ENCODE data around the gene RRP1B.
"Not testable (repeated sequence)": the region's sequence is repeated elsewhere in the genome, so short reads cannot be mapped to it uniquely, and the experiment has no call there.

Gene RRP1B

DNA sequence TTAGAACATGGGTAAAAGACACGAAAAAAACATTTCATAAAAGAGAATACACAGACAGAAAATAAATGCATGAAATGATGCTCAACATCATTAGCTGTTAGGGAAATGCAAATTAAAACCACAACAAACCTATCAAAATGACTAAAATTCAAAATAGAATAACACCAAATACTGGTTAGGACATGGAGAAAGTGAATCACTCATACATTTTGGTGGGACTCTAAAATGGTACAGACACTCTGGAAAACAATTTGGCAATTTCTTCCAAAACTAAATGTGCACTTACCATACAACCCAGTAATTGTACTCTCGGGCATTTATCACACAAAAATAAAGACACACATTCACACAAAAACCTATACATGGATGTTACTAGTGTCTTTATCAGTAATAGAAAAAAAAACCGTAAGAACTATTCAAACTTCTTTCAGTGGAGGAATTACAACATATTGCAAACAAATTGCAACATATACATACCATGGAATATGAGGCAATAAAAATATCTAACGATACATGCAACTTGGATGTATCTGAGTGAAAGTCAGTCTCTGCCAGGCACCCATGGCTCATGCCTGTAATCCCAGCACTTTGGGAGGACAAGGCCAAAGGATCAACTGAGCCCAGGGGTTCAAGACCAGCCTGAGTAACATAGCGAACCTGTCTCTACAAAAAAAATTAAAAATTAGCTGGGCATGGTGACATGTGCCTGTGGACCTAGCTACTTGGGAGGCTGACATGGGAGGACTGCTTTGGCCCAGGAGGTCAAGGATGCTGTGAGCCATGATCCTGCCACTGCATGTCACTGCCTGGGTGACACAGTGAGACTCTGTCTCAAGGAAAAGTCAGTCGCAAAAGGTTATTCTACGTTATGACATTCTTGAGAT lies 19.6 kb upstream of the RRP1B start:
- DNase-seq (ENCODE audit: low spot score): no peak

DNA sequence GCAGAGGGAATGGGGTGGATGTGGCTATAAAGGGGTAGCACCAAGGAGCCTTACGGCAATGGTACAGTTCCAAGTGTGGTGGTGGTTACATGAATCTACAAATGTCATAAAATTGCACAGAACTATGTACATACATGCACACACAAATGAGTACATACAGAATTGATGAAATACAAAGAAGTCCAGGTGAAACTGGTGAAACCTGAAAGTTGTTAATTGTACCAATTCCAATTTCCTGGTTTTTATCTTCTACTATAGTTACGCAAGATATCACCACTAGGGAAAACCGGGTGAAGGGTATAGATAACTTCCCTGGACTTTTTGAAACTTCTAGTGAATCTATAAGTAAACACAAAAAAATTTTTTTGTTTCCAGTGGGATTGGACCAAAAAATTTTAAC lies 19.0 kb upstream of the RRP1B start:
- DNase-seq (ENCODE audit: low spot score): no peak

DNA sequence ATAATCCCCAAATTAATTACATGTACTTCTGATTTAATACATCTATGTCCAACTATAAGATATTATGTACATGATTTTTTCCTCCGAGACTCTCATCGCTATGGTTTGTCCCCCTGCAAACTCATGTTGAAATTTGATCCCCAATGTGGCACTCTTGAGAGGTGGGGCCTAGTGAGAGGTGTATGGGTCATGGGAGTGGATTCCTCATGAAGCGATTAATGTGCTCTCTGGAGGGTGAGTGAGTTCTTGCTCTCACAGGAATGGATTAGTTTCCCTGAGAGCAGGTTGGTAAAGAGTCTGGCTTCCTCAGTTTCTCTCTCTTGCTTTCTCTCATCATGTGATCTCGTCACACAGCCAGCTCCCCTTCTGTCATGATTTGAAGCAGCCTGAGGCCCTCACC lies 16.2 kb upstream of the RRP1B start:
- DNase-seq (ENCODE audit: low spot score): no peak

- DNase-seq (ENCODE audit: low spot score): no peak
These were observed 15.3 kb upstream of the RRP1B start for GRCh38 chr21:43644071-43644470.

DNA sequence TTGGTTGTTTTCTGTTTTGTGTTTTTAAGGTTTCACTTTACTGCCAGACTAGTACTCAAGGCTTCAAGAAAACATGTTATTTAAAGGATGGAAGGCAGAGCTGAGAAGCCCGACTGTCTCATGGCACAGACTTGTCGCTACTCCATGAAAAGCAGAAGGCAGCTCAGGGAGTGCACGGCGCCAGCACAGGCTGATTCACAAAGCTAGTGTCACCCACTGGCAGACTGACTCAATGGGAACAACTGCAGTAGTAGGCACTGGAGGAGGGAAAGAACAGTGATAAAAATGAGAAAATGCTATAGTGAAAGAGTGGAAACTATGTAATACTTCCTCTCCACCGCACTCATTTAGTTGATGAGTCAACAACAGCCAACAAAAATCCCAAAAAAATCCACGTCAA lies 14.8 kb upstream of the RRP1B start:
- no peak for DNase-seq (ENCODE audit: low spot score)

- DNase-seq (ENCODE audit: low spot score): peak; percentile 18
These were observed 14.0 kb upstream of the RRP1B start for GRCh38 chr21:43645136-43645891.

DNA sequence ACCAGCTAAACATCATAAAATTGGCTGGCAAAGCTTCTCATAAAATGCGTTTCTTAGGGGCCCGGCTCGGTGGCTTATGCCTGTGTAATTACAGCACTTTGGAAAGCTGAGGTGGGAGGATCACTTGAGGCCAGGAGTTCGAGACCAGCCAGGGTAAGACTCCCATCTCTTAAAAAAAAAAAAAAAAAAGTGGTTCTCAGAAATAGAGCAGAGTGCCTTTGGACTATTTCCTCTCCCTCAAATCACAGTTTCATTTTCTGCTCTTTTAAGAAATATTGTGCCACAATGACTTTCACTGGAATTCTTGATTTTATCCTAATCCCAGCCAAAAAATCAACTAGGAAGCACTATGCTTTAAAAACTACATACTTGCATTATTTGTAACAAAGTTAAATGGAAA lies 13.4 kb upstream of the RRP1B start:
- no peak for DNase-seq (ENCODE audit: low spot score)

DNA sequence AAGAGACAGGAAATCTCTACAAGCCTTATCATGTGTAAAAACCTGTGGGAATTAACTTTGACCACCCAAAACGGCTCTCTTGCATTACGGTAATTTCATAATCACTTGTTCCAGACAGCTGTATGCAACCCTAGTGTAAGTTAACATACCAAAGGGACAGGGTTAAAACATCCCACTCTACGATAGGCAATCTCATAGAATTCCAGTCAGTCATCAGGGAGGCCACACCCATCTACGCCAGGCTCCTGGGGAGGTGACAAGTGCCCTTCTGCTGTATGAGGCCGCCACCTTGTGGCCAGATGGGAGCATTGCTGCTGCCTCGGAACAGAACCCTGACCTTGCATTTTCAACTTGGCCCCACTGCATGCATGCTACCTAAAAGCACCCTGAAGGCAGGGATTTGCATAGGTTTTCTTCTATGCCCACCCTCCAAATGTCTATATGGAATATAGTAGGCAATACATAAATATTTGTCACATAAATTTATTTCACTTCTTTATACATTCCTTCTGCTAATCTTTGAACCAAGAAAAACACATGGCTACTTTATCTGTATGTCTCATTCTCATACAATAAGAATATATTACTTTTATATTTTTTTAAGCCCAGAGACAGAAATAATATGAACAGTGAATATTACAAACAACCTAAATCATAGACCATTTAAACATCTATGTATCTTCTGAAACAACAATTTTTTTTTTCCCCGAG lies 12.7 kb upstream of the RRP1B start:
- peak; percentile 89 for DNase-seq (ENCODE audit: low spot score)

DNA sequence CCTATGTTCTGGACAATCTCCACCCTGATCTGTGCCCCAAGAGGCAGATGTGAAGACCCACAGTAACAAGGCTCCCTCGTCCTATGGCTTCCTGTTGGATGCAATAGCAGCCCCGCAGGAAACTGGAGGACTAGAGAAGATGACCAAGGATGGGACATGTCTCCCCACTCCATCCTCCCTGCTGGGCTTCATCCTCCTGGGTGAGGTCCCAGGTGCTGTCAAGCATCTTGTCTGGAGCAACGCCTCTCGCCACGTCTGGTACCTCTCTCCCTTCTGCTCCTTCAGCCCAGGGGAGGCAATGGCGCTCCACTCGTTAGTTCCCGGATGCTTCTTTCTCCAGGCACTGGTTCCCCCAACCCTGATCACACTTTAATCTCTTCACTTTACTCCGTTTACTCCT lies 11.2 kb upstream of the RRP1B start:
- DNase-seq (ENCODE audit: low spot score): no peak

DNA sequence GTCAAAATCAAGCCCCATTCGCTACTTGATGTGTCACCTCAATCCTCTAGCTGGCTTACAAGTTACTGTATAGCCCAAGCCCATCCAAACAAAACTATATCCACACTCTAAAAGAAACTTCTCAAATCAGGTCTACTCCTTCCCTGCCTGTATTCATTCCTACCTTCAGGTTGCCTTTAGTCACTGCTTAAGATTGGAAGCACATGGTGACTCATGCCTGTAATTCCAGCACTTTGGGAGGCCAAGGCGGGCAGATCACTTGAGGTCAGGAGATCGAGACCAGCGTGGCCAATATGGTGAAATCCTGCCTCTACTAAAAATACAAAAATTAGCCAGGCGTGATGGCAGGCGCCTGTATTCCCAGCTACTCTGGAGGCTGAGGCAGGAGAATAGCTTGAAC lies 7.4 kb upstream of the RRP1B start:
- not testable (repeated sequence) for DNase-seq (ENCODE audit: low spot score)

- DNase-seq (ENCODE audit: low spot score): no peak
These were observed 6.7 kb upstream of the RRP1B start for GRCh38 chr21:43652616-43653015.

DNA sequence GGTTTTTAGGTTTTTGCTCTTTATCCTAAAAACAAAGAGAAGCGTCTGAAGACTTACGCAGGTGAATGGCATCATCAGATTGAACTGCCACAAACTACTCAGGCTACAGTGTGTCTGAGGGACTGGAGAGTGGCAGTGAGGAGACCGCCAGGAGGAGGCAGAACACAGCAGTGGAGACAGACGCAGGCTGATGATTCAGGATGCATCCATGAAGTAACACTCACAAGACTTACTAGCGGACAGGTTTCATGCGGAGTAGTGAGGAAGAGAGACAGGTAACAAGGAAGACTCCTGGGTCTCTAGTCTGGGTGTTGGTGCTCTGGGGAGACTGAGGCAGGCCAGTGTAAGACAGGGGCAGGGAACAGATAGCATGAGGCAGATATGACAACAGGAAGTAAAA lies 5.7 kb upstream of the RRP1B start:
- DNase-seq (ENCODE audit: low spot score): no peak

GRCh38 chr21:43654806-43655489 lies 4.4 kb upstream of the RRP1B start:
- DNase-seq (ENCODE audit: low spot score): no peak

DNA sequence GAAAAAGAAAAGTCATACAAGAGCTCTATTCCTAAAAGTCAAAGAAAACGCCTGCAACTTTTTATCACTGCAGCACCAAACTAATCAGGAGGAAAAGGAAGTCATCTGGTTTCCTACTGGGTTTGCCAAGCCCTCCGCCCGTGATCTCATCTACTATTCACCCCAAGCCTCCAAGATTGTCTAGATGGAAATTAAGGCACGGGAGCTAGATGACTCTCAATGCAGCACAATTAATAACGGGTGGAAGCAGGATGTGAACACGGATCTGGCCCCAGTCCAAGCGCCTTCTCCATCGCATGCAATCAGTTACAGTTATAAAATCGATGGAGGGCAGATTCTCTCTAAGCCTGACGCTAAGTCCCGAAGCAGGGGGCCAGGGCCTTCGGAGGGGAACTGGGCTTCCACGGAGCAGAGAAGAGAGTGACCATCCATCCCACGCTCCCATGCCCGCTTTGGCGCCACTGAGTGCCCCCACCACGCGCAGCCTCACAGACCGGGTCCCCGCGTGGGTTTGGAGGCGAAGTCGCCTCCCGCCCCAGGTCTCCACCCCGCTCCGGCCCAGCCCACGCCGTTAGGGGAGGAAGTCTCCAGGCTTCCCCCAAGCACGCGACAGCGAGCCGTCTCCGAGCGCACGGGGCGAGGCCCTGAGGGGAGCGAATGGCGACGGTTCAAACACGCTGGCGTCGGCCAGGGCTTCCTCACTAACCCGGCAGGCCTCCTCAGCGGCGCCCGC lies 1.8 kb upstream of the RRP1B start:
- DNase-seq (ENCODE audit: low spot score): no peak

GRCh38 chr21:43658088-43658741 lies 1.1 kb upstream of the RRP1B start:
- no peak for DNase-seq (ENCODE audit: low spot score)

DNA sequence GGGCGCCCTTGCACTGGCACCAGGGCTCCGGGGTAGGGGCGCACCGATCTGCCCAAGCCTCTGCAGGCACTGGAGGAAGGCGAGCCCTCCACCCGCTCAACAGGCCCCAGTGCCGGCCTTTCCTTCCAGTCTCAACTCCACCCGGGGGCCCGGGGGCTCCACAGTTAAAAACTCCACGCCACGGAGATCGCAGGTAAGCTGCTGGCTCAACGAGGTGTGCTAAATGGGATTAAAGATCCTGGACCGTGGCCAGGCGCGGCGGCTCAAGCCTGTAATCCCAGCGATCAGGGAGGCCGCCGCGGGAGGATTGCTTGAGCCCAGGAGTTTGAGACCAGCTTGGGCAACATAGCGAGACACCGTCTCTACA lies 608 bp upstream of the RRP1B start:
- DNase-seq (ENCODE audit: low spot score): no peak

- no peak for DNase-seq (ENCODE audit: low spot score)
These were observed 2.9 kb downstream of the RRP1B start for GRCh38 chr21:43662286-43662685.

- DNase-seq (ENCODE audit: low spot score): no peak
These were observed 3.7 kb downstream of the RRP1B start for GRCh38 chr21:43663033-43663432.

DNA sequence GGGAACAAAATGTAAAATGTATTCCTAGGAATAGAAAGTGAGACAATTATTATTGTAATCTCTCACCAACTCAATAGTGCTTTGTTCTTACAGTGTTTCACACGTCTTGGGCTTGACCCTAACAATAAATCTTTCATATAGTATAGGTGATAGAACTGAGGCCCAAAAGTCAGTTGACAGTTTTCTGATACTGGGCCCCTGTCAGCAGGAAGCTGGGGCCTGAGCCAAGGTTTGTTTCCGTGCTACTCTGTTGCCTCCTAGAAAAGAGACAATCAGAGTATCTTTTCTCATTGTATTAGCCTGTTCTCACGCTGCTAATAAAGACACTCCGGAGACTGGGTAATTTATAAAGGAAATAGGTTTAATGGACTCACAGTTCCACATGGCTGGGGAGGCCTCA lies 5.0 kb downstream of the RRP1B start:
- DNase-seq (ENCODE audit: low spot score): no peak

DNA sequence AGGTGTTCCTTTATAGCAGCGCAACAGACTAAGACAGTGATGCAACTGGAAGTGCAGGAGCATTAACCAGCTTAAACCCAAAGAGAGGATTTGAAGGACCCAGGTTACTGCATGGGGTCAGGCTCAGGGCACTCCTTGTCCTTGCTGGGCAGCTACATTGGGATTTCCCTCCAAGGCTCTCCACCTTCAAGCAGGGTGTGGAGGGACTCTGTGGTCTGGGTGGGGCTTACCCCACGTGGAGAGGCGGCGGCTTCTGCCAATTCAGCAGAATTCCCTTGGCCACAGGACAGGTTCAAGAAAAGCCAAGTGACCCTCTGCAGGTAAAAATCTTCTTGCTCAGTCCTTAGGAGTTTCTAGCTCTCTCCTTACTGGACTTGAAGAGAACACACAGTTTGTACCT lies 6.5 kb downstream of the RRP1B start:
- no peak for DNase-seq (ENCODE audit: low spot score)
